NCI-H146 (cell line): ENCODE measurements around the gene TIAM2.

Experiments used
- DNase-seq: peaks from one replicate; lab custom pipeline; 2025; lab: John Stamatoyannopoulos, UW

Gene TIAM2

DNA sequence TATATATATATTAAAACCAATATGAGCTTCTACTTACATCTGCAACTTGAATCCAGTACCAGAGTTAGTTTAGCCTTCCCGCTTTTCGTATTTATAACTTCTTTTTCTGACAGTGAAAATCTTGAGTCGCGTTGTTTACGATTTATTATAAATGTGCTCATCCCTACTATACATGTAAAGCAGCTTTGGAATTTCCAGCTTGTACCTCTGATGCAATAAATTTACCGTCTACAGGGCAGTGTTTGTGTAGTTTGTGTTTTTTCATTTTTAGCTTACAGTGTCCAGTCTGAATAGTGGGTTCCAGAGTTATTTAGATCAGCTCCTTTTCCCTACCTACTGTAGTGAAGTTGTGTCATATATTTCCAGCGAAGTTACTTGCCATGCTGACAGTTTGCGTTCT is 66.3 kb downstream of the TIAM2 start:
- DNase-seq: no peak

DNA sequence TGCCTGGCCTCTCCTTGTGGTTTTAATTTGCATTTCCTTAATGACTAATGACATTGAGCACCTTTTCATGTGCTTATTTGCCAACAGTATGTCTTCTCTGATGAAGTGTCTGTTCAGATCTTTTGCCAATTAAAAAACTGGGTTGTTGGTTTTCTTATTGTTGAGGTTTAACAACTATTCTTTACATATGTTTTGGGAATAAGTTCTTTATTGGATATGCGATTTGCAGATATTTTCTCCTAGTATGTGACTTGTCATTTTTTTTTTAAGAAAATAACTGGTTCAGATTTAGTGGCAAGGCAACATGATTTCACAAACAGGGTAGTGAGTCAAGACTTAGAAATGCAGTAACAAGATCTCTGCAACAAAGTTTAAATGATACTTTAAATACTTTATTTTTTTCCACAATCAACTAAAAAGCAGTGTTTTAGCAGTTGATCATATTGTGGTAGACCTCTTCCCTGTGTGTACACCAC is 67.8 kb downstream of the TIAM2 start:
- DNase-seq: no peak

DNA sequence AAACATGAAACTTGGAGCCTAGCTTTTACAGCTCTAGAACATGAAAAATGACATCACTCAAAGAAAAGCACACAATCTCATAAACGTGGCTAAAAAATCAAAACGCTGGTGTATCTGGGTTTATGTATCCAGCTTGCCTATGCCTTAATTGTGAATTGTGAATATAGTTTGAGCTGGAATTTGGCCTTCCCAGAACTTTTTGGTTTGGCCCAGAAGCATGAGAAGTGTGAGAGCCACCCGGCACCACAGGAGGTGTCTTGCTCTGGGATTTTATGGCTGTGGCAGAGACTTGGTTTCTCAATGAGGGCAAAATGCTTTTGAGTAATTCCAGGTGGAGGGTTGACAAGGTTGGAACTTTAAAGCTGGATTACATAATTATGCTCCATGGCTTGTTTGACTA is 69.2 kb downstream of the TIAM2 start:
- no peak for DNase-seq

DNA sequence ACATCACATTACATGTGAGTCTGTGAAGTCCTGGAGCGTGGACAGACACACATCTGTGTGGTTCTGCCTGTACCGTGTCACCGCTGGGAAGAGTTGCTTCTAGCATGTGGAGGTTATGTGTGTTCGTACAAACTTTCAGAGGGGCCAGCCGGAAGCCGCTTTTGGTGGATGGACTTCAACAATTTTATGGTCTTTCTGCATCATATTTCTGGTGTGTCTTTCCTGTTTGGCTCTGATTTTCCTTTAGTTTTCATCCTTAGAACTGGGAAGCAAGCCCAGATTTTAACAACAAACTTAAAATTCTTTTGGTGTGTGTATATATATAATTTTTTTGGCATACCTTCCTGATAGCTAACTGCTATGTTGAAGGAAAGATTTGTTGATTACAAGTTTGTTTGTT is 71.2 kb downstream of the TIAM2 start:
- no peak for DNase-seq

DNA sequence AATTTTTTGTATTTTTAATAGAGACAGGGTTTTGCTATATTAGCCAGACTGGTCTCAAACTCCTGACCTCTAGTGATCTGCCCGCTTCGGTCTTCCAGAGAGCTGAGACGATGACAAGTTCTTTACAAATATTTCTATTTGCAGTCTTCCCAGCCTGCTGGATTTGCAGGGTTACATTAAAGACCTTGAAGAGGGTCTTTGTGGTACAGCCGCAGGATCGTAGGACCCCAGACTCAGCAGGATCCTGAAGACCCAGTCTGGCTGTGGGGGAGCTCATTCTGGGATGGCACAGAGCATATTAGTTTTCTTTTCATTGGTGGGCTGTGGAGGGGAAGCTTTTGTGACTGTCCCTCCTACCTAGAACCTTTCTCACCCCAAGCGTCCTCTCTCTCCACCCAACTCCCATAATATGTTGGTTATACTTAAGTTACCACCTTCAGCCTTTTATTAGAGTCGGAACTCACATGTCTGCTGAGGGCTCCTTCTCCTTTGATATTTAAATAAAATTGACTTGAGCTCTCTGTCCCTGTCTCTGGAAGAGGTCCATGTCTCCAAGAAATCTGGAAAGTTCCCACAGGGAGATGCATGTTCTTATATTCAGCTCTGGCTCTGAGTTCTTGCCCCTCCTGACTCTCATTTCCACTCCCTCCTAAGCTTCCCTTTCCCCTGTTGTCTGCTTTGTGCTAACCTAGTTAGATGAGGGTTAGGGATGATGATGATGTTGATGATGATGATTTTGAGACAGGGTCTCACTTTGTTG is 72.0 kb downstream of the TIAM2 start:
- no peak for DNase-seq

DNA sequence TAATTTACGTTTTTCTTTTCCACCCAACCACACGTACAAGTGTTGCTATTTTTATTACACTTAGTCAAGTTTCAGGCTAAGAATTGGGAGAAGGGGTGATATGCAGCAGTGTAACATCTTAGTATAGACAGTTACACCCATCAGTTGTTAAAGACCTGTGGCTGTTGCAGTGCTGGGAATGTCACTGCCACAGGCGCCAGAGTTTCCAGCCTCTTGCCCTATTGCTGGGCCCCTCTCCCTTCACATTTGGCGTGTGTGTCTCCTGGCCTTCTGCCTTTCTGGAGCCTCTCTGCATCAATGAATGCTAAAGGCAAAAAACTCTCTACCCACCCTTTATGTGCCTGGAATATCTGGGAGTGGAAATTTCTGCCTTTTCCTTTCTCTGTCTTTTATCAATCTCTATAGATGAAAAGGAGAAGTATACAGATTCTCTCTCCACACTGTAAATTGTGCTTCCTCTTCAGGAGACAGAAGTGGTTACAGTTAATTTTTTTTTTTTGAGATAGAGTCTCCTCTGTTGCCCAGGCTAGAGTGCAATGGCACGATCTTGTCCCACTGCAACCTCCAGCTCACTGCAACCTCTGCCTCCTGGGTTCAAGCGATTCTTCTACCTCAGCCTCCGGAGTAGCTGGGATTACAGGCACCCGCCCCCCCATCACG is 73.0 kb downstream of the TIAM2 start:
- no peak for DNase-seq

DNA sequence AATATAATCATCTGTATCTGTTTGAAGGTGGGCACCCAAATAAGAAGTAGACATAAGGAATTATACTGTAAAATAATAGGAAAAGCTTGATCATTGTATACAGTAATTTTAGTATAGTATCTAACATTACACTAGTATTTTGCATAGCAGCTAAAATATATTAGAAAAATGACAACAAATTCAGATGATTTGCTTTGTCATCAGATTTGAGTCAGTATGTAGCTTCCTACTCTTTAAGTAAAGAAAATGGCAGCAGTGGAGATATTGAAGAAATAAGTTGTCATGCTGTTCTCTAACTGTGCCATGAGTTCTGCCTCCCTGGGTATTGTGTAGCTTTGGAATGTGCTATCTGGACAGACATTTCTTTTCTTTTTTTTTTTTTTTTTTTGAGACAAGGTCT is 74.4 kb downstream of the TIAM2 start:
- no peak for DNase-seq

DNA sequence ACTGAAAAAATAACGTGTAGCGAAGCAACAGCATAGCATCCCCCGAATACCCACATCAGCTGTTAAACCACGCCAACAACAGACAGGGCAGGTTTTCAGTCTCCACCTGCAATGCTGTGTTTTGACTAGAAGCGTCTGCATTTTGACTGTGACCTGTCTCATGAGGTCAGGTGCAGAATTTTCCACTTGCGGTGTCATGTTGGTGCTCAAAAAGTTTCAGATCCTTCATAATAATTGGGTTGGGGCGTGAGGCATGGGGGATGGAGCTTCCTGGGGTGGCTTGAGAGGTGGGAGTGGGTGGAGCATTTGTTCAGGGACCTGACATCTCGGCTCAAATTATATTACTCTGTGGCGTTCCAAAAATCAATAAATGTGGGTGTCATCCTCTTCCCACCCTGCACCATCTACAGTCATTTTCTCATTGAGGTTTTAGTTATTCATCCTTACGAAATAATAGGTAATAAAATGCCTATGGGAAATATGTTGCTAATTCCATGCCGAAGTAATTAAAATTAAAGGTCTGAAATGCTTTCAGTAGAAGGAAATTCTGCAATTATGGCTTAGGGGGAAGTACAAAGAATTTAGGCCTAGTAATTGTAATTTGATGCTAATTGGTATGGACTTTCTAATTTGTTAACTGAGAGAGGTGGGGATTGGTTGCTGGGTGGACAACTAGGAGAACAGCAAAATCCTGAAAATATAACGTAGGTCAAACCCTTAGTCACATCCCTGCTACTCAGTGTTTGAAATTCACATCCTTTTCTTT is 81.0 kb downstream of the TIAM2 start:
- DNase-seq: peak; percentile 73

DNA sequence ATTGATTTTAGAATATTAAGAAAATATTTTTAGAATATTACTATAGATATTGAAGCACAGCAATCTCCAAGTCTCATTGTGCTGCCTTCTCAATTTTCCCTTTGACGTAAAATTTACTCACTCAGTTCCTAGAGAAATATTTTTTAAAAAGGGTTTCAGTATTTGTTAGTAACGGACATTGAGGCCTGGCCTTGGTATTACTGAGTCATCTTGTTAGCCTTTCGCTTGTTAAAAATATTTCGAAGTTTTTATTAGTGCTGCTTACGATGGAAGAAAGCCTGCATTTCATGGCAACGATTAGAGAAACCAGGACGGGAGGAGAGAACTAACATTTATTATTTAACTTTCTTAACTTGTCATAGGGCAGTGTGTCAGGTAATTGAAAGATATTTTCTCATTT is 82.2 kb downstream of the TIAM2 start:
- DNase-seq: no peak

DNA sequence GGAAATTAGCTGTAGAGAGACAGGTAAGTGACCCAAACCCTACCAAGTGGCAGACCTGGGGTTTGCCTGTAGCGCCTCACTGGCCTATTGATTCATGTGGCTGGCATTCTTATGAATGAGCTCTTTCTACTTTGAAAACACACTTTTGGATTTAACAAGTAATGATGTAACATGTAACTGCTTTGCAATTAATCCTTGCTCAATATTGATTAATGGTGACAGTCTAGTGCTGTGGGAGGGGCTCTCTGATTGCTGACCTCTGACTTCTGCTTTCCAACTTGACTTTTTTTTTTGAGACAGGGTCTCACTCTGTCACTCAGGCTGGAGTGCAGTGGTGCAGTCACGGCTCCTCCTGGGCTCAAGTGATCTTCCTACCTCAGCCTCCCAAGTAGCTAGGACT is 82.7 kb downstream of the TIAM2 start:
- DNase-seq: no peak

DNA sequence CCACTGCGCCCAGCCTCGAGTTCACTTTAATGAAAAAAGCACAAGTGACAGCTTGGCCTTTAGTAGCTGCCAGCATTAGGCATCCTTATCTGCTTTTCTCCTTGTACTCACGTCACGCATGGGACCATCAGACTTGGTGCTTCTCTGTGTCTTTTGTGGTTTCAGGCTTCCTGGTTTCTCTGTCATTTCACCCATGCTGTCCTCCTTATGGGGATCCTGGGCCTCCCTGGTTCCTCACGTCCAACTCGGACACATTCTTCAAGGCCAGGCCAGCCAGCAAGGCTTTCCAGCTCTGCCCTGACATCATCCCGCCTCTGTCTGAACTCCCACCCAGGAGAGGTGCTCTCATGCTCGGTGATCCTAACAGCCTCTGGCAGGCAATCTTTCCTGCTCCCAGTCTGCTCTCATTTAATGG is 83.2 kb downstream of the TIAM2 start:
- DNase-seq: no peak

DNA sequence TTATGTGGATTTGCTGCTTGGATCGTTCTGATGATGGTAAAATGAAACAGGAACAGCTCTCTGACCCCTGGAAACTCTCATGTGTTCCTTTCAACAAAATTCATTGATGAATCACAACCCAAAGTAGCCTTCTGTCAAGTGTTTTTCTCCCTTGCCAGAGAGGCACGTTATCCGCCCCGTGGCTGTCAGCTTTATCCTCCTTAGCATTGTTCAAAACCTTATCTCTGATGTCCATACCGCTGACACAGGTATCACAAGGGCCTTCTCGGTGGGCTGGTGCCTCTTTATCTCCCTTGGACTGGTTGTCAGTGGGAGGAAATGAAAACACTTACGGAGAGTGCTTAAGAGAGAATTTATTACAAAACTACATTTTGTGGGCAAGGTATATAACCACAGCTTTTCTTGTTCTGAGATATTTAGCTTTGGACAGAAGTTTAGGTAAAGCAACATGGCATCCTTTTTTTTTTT is 84.9 kb downstream of the TIAM2 start:
- no peak for DNase-seq

DNA sequence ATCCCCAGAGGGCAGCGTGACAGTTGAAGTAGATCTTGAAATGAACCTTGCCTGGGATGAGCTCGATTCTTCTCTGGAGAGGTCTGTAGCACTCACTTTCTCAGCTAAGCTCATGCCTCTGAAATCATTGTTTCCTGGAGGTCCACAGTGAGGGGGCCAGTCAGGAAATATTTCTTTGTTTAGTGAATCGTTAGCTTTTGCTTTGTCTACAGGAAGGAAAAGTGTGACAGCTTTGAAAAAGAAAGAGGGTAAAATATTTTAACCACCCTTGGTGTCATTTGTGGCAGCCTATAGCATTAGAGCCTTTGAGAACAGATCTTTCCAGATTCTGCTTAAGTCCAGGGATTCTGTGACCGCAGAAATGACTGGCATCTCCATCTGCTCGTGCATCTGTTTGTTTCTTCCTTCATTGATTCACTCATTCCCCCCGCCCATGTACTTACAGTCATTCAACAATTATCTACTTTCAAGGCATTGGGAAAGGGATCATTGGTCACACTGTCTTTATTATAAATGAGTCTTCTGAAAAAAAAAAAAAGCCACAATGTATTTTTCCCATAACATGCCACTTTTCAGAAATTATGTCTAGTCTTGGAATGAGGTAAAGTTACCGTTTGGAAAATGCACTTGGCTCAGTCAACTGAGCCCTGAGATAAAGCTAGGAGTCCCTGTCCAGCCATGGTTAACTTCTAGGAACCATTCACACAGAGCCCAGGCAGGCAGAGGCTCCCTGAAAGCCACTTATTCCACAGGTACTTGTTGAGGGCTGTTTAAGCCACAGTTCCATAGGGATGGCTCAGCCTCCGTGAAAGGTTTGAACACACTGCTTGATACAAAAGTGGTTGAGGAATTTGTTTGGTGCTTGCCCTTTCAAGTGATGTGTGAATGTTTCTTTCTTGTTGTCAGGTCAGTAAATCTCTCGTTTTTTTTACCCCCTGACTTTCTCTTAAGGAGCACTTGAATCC is 86.0 kb downstream of the TIAM2 start:
- no peak for DNase-seq

DNA sequence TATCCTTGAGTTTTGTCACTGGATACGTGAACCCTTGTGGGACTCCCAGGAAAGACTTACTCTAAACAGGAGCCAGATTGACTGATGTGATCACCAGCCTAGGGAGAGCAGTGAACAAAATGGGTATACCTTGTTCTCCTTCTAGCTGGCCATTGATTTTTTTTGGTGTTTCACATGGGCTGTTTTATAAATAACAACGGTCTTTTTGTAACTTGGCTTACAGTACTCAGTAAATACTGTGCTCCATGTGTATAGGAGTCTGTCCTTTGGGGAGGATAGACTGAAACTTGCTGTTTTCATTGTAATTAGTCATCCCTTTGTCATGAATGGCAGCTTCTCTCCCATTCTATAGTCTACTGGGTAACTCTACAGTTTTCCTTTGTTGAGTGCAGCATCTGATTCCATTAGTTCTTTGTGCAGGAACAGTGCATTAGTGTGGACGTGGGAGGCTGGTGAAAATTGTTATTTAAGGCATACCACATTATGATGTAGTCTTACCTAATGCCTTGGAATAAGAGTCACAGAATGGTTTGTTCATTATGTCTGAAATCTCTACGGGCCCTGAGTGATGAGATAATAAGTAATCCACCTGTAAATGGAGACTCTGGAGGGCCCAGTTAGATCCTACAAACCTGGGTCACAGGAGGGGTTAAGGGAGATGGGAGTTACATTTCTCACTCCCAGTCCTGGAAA is 89.5 kb downstream of the TIAM2 start:
- no peak for DNase-seq

DNA sequence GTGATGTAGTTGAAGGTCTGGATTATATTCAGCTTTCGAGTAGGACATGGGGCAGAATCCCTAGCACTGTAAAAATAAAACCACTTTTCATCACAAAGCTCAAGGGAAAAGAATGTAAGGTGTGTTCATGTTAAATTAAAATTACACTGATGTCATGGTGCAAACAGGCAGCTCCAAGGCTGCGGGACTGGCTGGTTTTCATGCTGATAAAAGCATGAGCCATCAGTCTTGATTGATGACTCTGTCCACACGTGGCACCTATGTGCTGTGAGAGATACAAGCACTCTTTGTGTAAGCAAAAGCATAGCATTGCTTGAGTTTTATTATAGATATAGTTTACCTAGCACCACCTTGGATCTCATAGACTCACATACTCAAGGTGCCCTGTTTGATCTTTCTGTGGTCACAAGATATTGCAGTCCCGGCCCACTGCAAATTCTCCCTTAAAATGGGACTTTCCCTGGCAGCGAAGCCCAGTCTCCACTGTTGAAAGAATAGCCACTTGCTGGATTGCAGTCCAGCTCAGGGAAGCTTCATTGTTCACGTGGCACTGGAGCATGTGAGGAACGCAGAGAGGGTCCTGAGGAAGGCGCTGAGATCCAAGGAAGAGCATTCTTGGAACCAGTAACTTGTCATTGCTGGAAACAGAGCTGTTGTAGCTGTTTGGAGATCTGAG is 90.6 kb downstream of the TIAM2 start:
- DNase-seq: no peak

DNA sequence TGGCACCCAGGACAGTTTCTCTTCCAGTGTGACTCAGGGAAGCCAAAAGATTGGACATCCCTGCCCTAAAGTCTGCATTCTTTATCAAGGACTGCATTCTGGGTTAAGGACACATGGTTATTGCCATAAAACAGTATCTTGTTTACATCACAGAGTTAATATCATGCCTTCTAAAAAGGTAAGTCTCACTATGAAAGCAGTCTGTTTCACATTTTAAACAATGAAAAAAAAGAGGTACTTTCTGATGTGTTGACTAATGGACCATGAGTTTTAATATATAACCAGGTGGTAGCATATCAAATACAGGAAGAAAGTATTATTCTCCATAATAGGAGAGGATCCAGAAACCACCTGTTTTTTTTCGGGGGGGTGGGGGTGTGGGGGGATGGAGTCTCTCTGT is 93.7 kb downstream of the TIAM2 start:
- no peak for DNase-seq

DNA sequence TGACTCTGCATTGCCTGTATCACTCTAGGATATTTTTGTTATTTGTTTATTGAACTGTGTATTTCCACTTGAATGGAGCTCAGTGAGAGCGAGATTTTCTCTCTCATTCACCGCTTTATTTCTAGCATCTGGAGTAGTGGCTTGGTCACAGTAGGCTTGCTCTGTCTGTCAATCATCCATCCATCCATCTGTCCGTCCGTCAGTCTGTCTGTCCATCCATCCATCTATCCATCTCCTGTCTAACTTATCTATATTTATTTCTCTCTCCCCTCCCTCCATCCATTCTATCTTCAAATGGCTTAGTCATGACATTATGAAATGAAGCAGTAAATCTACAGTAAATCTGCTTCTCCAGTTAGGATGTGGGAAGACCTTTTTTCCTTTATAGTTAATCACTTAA is 94.6 kb downstream of the TIAM2 start:
- no peak for DNase-seq

DNA sequence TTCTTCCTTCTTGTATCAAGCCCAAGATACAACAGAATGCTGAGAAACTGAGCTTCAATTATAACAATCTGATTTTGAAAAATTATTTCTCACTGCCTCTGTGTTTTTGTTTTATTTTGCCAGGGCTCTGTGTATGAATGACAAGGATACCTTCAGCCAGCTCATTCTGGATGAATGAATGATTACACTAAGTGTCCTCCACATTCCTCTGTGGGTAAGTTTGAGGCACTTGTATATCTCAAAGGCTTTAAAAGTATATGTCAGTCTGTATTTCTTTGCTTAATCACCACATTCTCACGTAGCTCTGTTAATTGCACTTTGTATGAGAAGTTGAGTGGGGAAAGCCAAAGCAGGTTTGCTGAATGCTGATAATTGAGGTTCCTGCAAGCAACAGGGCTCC is 95.1 kb downstream of the TIAM2 start:
- DNase-seq: no peak

DNA sequence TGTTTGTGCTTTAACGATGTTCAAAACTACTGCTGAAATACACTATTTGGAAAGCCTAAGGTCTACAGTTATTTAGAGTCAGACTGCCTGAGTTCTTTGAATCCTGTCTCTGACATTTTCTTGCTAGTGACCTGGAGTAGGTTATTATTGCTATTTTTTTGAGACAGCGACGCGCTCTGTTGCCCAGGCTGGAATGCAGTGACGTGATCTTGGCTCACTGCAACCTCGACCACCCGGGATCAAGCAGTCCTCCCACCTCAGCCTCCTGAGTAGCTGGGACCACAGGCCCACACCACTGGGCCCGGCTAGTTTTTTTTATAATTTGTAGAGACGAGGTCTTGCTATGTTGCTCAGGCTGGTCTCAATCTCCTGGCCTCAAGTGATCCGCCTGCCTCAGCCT is 96.6 kb downstream of the TIAM2 start:
- no peak for DNase-seq

DNA sequence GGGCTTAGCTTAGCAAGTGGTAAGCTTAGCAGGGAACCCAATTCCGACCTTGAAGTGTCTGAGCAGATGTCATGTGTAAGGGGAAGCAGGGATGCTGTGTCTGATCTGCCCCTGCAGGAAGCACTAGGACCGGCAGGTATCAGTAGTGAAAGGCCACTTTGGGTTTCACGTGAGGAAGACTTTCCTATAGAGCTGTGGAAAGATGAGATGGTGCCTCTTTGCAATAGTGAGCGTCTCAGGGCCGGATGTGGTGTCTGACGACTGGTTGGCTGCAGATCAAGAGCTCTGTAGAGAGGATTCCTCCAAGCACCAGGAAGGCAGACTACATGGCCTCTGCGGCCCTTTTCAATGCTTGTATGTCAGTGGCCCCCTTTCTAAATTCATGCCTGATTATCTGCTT is 98.3 kb downstream of the TIAM2 start:
- DNase-seq: no peak

DNA sequence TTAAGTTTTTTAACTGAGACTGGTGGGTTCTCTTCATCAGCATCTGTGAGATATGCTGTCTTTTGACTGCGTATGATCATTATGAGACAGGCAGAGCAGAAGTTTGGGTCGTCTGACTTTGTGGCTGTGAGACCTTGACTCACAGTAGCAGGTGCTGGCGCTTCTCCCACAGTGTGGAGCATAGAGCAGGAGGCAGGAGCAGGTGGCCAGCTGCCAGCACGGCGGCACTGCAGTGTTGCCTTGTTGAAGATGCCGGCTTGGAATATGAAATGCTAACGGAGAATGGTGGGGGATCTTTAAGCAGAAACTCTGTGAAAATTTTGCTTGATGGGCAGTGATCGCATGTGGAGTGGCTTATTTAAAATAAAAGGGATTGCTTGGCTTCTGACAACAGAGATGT is 105.0 kb downstream of the TIAM2 start:
- peak; percentile 76 for DNase-seq
